Fibroblast of skin of left biceps (primary cell): ENCODE measurements around the gene RAB6B.

Experiments used
- DNase-seq, 2 experiments: peaks; one replicate each; pipeline ENCODE4 v3.0.0-alpha.2; 2013; ENCODE audit warnings: low read depth in 2 of 2

Gene RAB6B

DNA sequence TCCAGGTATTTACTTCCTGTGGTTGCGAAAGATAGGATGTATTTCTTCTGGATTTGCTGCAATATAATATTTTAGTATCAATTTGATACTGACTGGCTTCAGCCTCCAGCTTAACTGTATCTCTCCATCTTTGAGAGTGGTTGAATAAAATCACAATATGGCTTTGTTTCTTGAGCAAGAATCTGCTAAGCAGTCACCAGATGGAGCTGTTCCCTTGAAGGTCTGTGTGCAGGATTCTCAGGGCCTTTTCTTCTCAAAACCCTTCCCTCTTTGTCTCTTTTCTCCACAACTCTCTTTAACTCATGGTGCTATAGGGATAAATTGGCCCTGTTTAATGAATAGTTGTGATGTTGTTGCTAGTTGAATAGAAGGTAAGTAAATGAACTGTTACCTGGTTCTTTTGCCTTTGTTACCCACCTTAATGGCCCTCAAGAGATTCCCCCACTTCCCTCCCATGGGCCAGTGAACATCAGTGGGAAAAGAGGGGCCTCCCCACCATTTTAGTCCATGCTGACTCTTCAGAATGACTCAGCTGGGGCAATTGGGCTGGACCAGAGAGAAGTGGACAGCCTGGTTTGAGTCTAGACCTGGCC lies 34.8 kb upstream of the RAB6B start:
- no peak for DNase-seq

DNA sequence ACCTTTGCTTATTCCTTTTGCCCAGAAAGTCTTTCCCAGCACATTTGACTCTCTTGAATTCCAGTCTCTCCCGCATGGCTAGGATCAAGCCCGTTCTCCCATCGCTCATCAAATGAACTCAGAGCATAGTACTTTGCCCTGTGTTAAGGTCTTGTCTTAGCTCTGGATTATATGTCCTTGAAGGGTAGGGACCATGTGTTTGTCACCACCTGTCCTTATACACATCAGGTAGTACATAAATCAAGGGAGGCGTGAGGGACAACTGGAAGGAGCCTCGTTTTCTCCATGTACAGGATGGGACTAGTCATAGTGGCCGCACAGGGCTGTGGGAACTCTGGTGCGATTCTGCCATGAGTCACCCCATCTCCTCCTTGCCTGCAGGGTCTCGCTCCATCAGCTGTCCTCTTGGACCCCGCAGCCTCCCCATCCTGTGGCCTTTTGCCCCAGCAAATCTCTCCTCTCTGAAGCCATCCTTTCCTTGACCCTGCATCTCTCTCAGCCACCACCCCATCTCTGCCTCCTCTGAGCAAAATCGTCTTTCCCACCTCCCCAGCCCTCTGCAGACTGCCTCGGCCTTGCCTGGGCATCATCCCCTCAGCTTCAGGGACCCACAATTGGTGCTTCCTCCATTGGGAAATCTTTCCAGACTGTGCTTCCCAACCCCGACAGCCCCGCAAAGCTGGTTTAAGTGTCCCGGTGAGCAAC lies 33.4 kb upstream of the RAB6B start:
- DNase-seq = no peak

GRCh38 chr3:133928136-133928893 lies 32.6 kb upstream of the RAB6B start:
- no peak for DNase-seq

DNA sequence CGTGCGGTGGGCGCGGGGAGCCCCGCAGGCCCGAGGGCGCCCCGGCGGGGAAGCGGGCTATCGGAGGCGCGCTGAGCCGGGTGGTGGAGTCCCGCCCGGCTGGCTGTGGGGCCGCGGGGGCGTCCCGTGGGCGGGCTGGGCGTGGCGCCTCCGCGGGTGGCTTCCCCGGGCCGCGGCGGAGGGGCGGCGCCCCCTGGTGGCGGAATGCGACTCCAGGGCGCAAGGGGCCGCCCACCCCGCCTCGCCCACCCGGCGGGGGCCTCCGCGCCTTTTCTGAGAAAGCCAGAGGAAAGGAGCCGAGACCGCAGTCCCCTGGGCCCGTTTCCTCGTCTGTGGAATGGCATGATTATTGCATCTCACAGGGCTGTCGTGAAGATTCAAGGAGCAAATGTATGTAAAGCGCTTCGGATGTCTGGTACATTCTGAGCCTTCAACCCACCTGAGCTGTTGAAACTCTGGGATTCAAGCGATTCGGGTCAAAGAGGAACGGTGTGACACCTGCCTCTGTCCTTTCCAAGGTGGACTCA lies 31.9 kb upstream of the RAB6B start:
- no peak for DNase-seq

GRCh38 chr3:133926736-133927539 lies 31.3 kb upstream of the RAB6B start:
- DNase-seq = no peak

- DNase-seq = no peak
These were observed 30.5 kb upstream of the RAB6B start for GRCh38 chr3:133925960-133926735.

DNA sequence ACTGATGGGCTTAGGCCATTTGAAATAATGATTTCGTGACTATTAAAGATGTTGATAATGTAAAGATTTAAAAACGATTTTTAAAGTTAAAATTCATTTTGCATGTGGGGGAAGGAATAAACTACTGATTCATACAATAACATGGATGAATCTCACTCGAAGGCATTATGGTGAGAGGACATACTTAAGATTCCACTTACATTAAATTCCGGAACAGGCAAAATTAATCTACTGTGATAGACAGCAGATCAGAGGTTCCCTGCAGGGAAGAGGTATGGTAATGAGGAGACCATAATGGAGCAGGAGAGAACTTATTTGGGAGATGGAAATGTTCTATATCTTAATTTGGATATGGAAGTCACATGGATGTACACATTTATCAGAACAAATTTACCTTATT lies 28.4 kb upstream of the RAB6B start:
- DNase-seq = no peak

DNA sequence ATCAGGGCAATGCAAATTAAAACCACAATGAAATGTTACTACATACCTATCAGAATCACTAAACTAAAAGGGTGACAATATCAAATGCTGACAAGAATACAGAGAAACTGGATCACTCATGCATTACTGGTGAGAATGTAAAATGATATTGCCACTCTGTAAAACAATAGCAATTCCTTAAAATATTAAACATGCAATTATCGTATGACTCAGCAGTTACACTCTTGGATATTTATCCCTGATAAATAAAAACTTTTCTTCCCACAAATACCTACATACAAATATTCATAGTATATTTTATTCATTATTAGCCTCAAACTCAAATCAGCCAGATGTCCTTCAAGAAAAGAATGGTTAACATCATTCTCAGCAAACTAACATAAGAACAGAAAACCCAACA lies 25.9 kb upstream of the RAB6B start:
- DNase-seq = no peak

DNA sequence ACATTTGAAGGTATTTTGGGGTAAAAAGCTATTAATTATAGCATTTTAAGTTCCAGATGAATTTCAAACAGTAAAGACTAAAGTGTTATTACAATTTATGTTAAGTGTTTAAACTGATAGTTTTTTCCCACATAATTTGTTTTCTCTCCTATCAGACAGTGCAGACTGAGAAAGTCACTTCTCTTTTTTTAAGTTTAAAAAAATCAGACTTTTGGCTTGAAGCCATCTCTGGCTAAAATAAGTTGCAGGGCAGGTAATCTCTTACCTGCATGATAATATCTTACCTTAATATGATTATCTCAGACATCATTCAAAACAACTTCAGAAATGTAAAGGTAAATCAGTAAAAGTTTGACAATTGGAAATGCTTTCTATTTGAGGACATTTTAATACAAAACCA lies 21.5 kb upstream of the RAB6B start:
- no peak for DNase-seq

GRCh38 chr3:133915685-133916658 lies 20.3 kb upstream of the RAB6B start:
- no peak for DNase-seq

DNA sequence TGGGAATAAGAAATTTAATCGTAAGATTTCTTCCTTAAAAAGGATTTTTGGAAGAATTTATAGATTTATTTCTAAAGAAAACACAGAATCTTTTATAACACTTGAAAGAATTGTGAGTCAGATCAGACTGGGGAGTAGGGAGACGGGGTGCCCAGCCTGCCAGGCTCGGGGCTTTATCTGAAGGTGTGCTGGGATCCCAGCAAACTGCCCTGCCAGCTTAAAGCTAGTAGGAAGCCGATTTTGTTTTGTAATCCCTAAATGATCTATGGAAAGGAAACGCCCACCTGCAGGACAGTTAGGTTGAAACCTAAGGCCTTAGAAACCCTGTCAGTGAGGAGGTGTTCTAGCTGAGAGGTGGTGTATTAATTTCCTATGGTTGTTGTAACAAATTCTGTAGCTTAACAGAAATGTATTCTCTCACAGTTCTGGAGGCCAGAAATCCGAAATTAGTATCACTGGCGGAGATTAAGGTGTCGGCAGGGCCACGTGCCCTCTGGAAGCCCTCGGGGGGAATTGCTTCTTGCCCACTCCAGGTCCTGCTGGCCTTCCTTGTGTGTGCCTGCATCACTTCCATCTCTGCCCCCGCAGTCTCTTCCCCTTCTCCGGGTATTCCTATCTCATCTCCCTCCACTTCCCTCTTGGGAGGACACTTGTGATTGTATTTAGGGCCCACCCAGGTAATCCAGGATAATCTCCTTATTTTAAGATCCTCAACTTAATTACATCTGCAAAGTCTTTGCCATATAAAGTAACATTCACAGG lies 19.3 kb upstream of the RAB6B start:
- DNase-seq = no peak

DNA sequence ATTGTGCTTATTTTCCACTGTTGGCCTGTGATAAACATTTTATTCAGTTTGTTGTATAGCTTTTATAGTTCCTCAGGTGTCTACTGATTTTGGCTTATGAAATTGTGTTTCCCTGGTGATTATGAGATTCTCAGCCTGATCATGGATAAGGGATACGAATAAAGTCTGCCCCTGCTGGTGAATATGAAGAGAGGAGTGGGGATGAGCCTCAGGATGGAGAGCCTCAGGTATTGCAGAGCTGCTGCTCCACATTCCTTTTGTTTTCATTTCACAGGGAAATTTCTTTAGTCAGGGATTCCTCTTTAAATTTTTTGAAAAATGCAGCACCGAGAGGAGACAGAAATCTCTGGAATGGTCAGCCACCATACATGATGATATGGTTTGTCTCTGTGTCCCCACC lies 14.7 kb upstream of the RAB6B start:
- DNase-seq = no peak

GRCh38 chr3:133905376-133905775 lies 9.7 kb upstream of the RAB6B start:
- DNase-seq = no peak

DNA sequence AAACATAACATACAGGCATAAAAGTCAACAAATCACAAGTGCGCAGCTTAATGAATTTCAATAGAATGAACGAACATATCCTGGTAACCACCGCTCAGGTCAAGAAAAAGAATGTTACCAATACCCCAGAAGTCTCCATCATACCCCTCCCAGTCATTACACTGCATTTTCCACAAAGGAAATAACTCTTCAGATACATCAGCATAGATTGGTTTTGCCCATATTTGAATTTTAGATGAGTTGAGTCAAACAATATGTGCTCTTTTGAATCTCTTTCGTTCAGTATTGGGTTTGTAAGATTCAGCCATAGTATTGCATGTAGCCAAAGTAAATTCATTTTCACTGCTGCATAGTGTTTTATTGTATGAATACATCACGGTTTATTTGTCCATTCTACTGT lies 6.2 kb upstream of the RAB6B start:
- no peak for DNase-seq

GRCh38 chr3:133901083-133901482 lies 5.4 kb upstream of the RAB6B start:
- DNase-seq = no peak

GRCh38 chr3:133899311-133899710 lies 3.6 kb upstream of the RAB6B start:
- DNase-seq = no peak

DNA sequence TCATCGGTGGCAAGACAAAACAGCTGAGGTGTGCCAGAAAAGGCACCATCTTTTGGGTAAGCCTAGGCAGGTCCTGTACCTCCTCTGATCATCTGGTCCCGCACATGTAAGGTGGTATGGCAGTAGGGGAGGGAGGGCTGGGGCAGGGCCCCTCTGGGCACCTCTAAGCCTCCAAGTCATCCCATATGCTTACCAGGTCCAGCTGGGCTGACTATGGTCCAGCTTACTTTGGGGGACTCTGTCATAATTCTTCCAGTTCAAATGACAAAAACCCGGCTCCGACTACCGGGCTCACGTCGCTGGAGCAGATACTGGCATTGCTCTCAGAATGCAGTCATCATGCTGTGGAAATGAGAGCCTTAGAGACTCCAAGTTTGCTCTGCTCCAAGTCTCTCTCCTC lies 1.9 kb upstream of the RAB6B start:
- DNase-seq = no peak

- DNase-seq = no peak
These were observed 500 bp upstream of the RAB6B start for GRCh38 chr3:133896002-133896761.
